NCI-H2196 (cell line): ENCODE measurements around the gene INTS11.
A peak's percentile ranks its signal among the peaks of the same experiment; 100 is the strongest.
"Not testable (repeated sequence)": the region's sequence is repeated elsewhere in the genome, so short reads cannot be mapped to it uniquely, and the experiment has no call there.

Source experiments
- DNase-seq: peaks from one replicate; lab custom pipeline; 2025; ENCODE audit not compliant: unreplicated experiment; lab: John Stamatoyannopoulos, UW

INTS11 gene

GRCh38 chr1:1331068-1331965 lies 6.9 kb upstream of the INTS11 start, which contains the start of gene TAS1R3:
TAS1R3 (plus strand) TSS chr1:1331280; CDS start chr1:1331346, 66 bp downstream.
- DNase-seq, result no peak

- DNase-seq, result no peak
Measured at GRCh38 chr1:1330366-1331067, 6.1 kb upstream of the INTS11 start.

GRCh38 chr1:1329304-1330210 lies 5.1 kb upstream of the INTS11 start:
- DNase-seq, result no peak

- DNase-seq, result no peak
Measured at GRCh38 chr1:1328254-1328653, 3.8 kb upstream of the INTS11 start.

GRCh38 chr1:1327291-1327690 lies 2.8 kb upstream of the INTS11 start:
- no peak for DNase-seq

GRCh38 chr1:1326075-1326605 lies 1.7 kb upstream of the INTS11 start:
- DNase-seq, result no peak

- DNase-seq, result no peak
Measured at GRCh38 chr1:1325288-1326074, 1.0 kb upstream of the INTS11 start.

GRCh38 chr1:1324084-1324523 lies 356 bp downstream of the INTS11 start:
- no peak for DNase-seq

- no peak for DNase-seq
Measured at GRCh38 chr1:1322952-1323351, 1.5 kb downstream of the INTS11 start.

- no peak for DNase-seq
Measured at GRCh38 chr1:1322418-1322817, 2.0 kb downstream of the INTS11 start.

GRCh38 chr1:1321477-1321876 lies 3.0 kb downstream of the INTS11 start:
- no peak for DNase-seq

GRCh38 chr1:1320666-1321448 lies 3.6 kb downstream of the INTS11 start:
- DNase-seq, result no peak

- no peak for DNase-seq
Measured at GRCh38 chr1:1319646-1319941, 4.9 kb downstream of the INTS11 start.

GRCh38 chr1:1318777-1319645 lies 5.4 kb downstream of the INTS11 start:
- no peak for DNase-seq

- DNase-seq, result peak; percentile 86
Measured at GRCh38 chr1:1318131-1318652, 6.3 kb downstream of the INTS11 start.

- DNase-seq, result no peak
Measured at GRCh38 chr1:1317420-1317819, 7.0 kb downstream of the INTS11 start.

- not testable (repeated sequence) for DNase-seq
Measured at GRCh38 chr1:1316199-1316598, 8.3 kb downstream of the INTS11 start.

GRCh38 chr1:1315435-1315954 lies 9.0 kb downstream of the INTS11 start:
- DNase-seq, result no peak
